SK-N-SH (cell line): ENCODE measurements around the gene GALNS. TPM values are rescaled to one million over a fixed set of nuclear protein-coding genes. Genes with fewer than 3 reads are reported as not detected.

Source experiments
- CTCF ChIA-PET: fragments of 300-600, 350-600 bp; formaldehyde crosslinking; extraction: SDS; loops from one replicate; lab custom pipeline; 2021; lab: Yijun Ruan, JAX
- POLR2A ChIA-PET: fragments of 350-600 bp; sonication (Branson Sonifier 250); formaldehyde crosslinking; extraction: SDS; loops from one replicate; lab custom pipeline; 2020; ENCODE audit warnings: antibody characterized with exemption, inconsistent platforms; lab: Yijun Ruan, JAX
- DNase-seq: peaks from one replicate; pipeline ENCODE4 v3.0.0; 2012
- H2AFZ ChIP-seq: fragments of 200-600 bp; sonication (generic); 2 replicates; pipeline ENCODE4 v1.8.1; 2016; ENCODE audit warnings: antibody characterized with exemption, mild to moderate bottlenecking, low read depth
- H3F3A ChIP-seq: fragments of 200-600 bp; sonication (generic); replicated peaks from 2 replicates; pipeline ENCODE3; 2016; ENCODE audit warnings: antibody characterized with exemption, mild to moderate bottlenecking; ENCODE audit not compliant: insufficient read depth
- H3K27ac ChIP-seq, 2 experiments: fragments of 200-500 bp in 1 of 2; fragments of 200-600 bp in 1 of 2; sonication (Bioruptor generic) in 1 of 2; sonication (generic), shearing (Covaris generic) in 1 of 2; 2 replicates each; pipeline versions ENCODE4 v1.5.1 to v1.6.1; 2014 to 2016; ENCODE audit warnings: low read depth in 2 of 2, inconsistent platforms in 1 of 2, low read length in 1 of 2, mild to moderate bottlenecking in 1 of 2, mixed read lengths in 1 of 2
- H3K27me3 ChIP-seq: fragments of 200-600 bp; sonication (generic), shearing (Covaris generic); 2 replicates; pipeline ENCODE4 v1.6.1; 2016; ENCODE audit warnings: mixed run types; ENCODE audit not compliant: insufficient read depth
- H3K36me3 ChIP-seq, 2 experiments: fragments of 200-500 bp in 1 of 2; fragments of 200-600 bp in 1 of 2; sonication (Bioruptor generic) in 1 of 2; sonication (generic) in 1 of 2; replicated peaks in 1 of 2; 2 replicates each; pipeline versions ENCODE3 to v1.5.1; 2014 to 2016; ENCODE audit warnings: low read length in 1 of 2, mild to moderate bottlenecking in 1 of 2; ENCODE audit not compliant: insufficient read depth in 2 of 2, control insufficient read depth in 1 of 2
- H3K4me1 ChIP-seq, 2 experiments: fragments of 200-500 bp in 1 of 2; fragments of 200-600 bp in 1 of 2; sonication (Bioruptor generic) in 1 of 2; sonication (generic), shearing (Covaris generic) in 1 of 2; 2 replicates each; pipeline versions ENCODE4 v1.5.1 to v1.6.1; 2014 to 2016; ENCODE audit warnings: low read depth in 1 of 2, low read length in 1 of 2, mixed run types in 1 of 2; ENCODE audit not compliant: insufficient read depth in 2 of 2, control insufficient read depth in 1 of 2
- H3K4me2 ChIP-seq: fragments of 200-600 bp; sonication (generic), shearing (Covaris generic); 2 replicates; pipeline ENCODE4 v1.6.1; 2017; ENCODE audit warnings: mixed run types
- H3K4me3 ChIP-seq, 2 experiments: fragments of 200-500 bp in 1 of 2; fragments of 200-600 bp in 1 of 2; sonication (Bioruptor generic) in 1 of 2; sonication (generic), shearing (Covaris generic) in 1 of 2; 2 replicates each; pipeline versions ENCODE4 v1.5.1 to v1.8.1; 2014 to 2016; ENCODE audit warnings: low read depth in 2 of 2, inconsistent platforms in 1 of 2, low read length in 1 of 2, mild to moderate bottlenecking in 1 of 2, mixed read lengths in 1 of 2, moderate library complexity in 1 of 2
- H3K79me2 ChIP-seq: fragments of 200-600 bp; sonication (generic); 2 replicates; pipeline ENCODE4 v1.8.1; 2017; ENCODE audit warnings: mild to moderate bottlenecking; ENCODE audit not compliant: insufficient read depth
- H3K9ac ChIP-seq: fragments of 200-600 bp; sonication (generic); 2 replicates; pipeline ENCODE4 v1.6.1; 2017; ENCODE audit warnings: mixed run types
- H3K9me2 ChIP-seq: fragments of 200-600 bp; sonication (generic); 2 replicates; pipeline ENCODE4 v1.6.1; 2017; ENCODE audit warnings: mixed run types
- H3K9me3 ChIP-seq: fragments of 200-600 bp; sonication (generic); 2 replicates; pipeline ENCODE4 v1.6.1; 2017; ENCODE audit warnings: mixed run types, mild to moderate bottlenecking, moderate library complexity
- H4K20me1 ChIP-seq: fragments of 200-600 bp; sonication (generic); 2 replicates; pipeline ENCODE4 v1.6.1; 2017; ENCODE audit warnings: mild to moderate bottlenecking, mixed run types; ENCODE audit not compliant: insufficient read depth
- CHD2 ChIP-seq: fragments of 150-350 bp; IDR thresholded peaks from 2 replicates; pipeline ENCODE4 v1.6.1; 2018; ENCODE audit warnings: low read length; ENCODE audit not compliant: partially characterized antibody
- EZH2phosphoT487 ChIP-seq: fragments of 200-600 bp; sonication (generic); IDR thresholded peaks from 2 replicates; pipeline ENCODE4 v1.6.1; 2017; ENCODE audit warnings: low read depth, mixed run types, mild to moderate bottlenecking, antibody characterized with exemption, moderate library complexity, borderline replicate concordance
- FOSL2 ChIP-seq: IDR thresholded peaks from 2 replicates; pipeline ENCODE4 v1.4.0; 2012; ENCODE audit warnings: low read depth, mild to moderate bottlenecking, moderate library complexity, borderline replicate concordance
- FOXJ3 ChIP-seq: sonication (generic); formaldehyde crosslinking; IDR thresholded peaks from 2 replicates; pipeline ENCODE4 v1.5.1; 2020; ENCODE audit warnings: mild to moderate bottlenecking, missing genetic modification reagents
- FOXM1 ChIP-seq: IDR thresholded peaks from 2 replicates; pipeline ENCODE4 v1.4.0; 2012; ENCODE audit warnings: low read depth, mild to moderate bottlenecking
- GATA2 ChIP-seq: sonication (generic); formaldehyde crosslinking; IDR thresholded peaks from 2 replicates; pipeline ENCODE4 v1.5.0; 2020; ENCODE audit warnings: mild to moderate bottlenecking, missing genetic modification reagents
- JUND ChIP-seq: IDR thresholded peaks from 2 replicates; pipeline ENCODE4 v1.4.0; 2012
- MXI1 ChIP-seq: IDR thresholded peaks from 2 replicates; pipeline ENCODE4 v1.6.1; 2012; ENCODE audit warnings: mild to moderate bottlenecking, low read depth, low read length, improper control_type of control experiment
- NFIC ChIP-seq: IDR thresholded peaks from 2 replicates; pipeline ENCODE4 v1.4.0; 2012; ENCODE audit warnings: borderline replicate concordance
- NRF1 ChIP-seq: IDR thresholded peaks from 2 replicates; pipeline ENCODE4 v1.6.1; 2012; ENCODE audit warnings: low read depth, mild to moderate bottlenecking, low read length
- RAD21 ChIP-seq: IDR thresholded peaks from 2 replicates; pipeline ENCODE4 v1.6.1; 2012; ENCODE audit warnings: mild to moderate bottlenecking, low read length
- RXRA ChIP-seq: IDR thresholded peaks from 2 replicates; pipeline ENCODE4 v1.4.0; 2012; ENCODE audit warnings: low read depth, mild to moderate bottlenecking, borderline replicate concordance
- SIN3A ChIP-seq: IDR thresholded peaks from 2 replicates; pipeline ENCODE4 v1.6.1; 2012; ENCODE audit warnings: low read depth, mild to moderate bottlenecking, low read length, moderate library complexity, borderline replicate concordance
- TCF12 ChIP-seq: IDR thresholded peaks from 2 replicates; pipeline ENCODE4 v1.4.0; 2012
- TEAD4 ChIP-seq: IDR thresholded peaks from 2 replicates; pipeline ENCODE4 v1.4.0; 2012; ENCODE audit warnings: mild to moderate bottlenecking, borderline replicate concordance; ENCODE audit not compliant: insufficient read depth
- YY1 ChIP-seq: IDR thresholded peaks from 2 replicates; pipeline ENCODE4 v1.4.0; 2012; ENCODE audit warnings: low read depth, mild to moderate bottlenecking
- WGBS: methylation state at CpG from one replicate; pipeline ENCODE4 v1.1.6; 2017; ENCODE audit warnings: low lambda C conversion rate; 5-methylcytosine and 5-hydroxymethylcytosine counted together
- polyA plus RNA-seq, 3 experiments: library from polyadenylated mRNA; depleted of rRNA; stranded (reverse); fragments of >200 nt; gene quantifications; 2 replicates each; pipeline ENCODE4 v1.2.3, GENCODE V29; 2012
- TF ChIP-seq, protein P1 (sequence below): IDR thresholded peaks from 2 replicates; pipeline ENCODE4 v1.6.1; 2012; ENCODE audit warnings: mild to moderate bottlenecking, low read depth, low read length, moderate library complexity
- TF ChIP-seq, protein P2 (sequence below): IDR thresholded peaks from 2 replicates; pipeline ENCODE4 v1.4.0; 2012; ENCODE audit warnings: low read depth
- TF ChIP-seq, protein P3 (sequence below): IDR thresholded peaks from 2 replicates; pipeline ENCODE4 v1.4.0; 2012; ENCODE audit warnings: low read depth, borderline replicate concordance
- TF ChIP-seq, protein P4 (sequence below): fragments of 150-350 bp; IDR thresholded peaks from 2 replicates; pipeline ENCODE4 v1.6.1; 2017; ENCODE audit warnings: antibody characterized with exemption, low read length, low read depth, borderline replicate concordance

Gene GALNS
- polyA plus RNA-seq, 1 of the 3 experiments (the other 2 are of a cell fraction): 16.5 TPM

DNA sequence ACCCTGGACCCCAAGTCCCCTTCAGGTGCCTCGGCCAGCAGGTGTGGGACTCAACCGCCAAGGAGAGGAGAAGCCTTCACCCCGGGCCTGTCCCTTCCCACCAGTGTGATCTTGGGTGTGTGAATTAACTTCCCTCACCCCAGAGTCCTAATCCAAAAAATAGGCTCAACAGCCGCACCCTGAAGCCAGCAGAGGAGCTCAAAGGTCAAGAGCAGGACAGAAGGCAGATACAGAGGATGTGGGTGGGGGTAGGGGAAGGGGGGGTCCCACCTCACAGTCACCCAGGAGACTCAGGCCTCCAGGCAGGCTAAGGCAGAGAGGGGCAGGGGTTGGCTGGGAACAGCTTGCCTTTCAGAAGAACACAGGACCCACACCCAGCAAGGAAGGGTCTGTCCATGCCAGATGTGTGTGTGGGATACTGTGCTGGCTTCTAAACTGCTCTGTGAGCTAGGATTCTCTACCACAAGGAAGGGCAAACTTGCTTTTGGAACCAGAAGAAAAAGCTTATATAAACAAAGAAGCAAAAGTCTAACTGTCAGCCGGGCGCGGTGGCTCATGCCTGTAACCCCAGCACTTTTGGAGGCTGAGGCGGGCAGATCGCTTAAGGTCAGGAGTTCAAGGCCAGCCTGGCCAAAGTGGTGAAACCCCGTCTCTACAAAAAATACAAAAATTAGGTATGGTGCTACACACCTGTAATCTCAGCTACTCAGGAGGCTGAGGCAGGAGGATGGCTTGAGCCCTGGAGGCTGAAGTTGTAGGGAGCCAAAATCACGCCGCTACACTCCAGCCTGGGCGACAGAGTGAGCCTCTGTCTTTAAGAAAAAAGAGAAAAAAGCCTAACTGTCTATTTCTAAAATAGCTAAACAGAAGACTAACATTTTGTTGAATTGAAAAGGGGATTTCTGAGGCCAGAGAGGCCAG lies 76.3 kb downstream of the GALNS start:
- DNase-seq: no peak
- no peaks in the 10 kb centered on the region for H3K9me2 ChIP-seq
- ChIA-PET POLR2A (no interaction called here), CTCF (interaction anchor here (0.9 to 3.9 kb wide), 10 partner anchors 8 to 77 kb away, joined by 3 to 35 read pairs (median 5); no protein-coding TSS in a partner anchor)
- peaks cover 15% of the 10 kb centered on the region for H3F3A ChIP-seq
- H3K9ac ChIP-seq: no peak overlapping the region
- WGBS: 87% methylated on average over 10 of the region's 13 CpGs
- H3K4me3 ChIP-seq: no peak overlapping the region
- peaks cover 83% of the 10 kb centered on the region for H4K20me1 ChIP-seq
- H2AFZ ChIP-seq: no peak overlapping the region
- H3K27ac ChIP-seq: no peak overlapping the region
- H3K4me2 ChIP-seq: peak overlapping the region; percentile 14; the same call in 1 of the 2 replicates
- H3K27me3 ChIP-seq: no peaks in the 10 kb centered on the region
- peaks cover 0 to 41% of the 10 kb centered on the region in 2 experiments; a peak in 3 of 4 replicates for H3K4me1 ChIP-seq
- H3K79me2 ChIP-seq: peaks cover 95% of the 10 kb centered on the region
- TF ChIP-seq TEAD4: no peak
- no peak for TF ChIP-seq CHD2
- TF ChIP-seq, protein P1, sequence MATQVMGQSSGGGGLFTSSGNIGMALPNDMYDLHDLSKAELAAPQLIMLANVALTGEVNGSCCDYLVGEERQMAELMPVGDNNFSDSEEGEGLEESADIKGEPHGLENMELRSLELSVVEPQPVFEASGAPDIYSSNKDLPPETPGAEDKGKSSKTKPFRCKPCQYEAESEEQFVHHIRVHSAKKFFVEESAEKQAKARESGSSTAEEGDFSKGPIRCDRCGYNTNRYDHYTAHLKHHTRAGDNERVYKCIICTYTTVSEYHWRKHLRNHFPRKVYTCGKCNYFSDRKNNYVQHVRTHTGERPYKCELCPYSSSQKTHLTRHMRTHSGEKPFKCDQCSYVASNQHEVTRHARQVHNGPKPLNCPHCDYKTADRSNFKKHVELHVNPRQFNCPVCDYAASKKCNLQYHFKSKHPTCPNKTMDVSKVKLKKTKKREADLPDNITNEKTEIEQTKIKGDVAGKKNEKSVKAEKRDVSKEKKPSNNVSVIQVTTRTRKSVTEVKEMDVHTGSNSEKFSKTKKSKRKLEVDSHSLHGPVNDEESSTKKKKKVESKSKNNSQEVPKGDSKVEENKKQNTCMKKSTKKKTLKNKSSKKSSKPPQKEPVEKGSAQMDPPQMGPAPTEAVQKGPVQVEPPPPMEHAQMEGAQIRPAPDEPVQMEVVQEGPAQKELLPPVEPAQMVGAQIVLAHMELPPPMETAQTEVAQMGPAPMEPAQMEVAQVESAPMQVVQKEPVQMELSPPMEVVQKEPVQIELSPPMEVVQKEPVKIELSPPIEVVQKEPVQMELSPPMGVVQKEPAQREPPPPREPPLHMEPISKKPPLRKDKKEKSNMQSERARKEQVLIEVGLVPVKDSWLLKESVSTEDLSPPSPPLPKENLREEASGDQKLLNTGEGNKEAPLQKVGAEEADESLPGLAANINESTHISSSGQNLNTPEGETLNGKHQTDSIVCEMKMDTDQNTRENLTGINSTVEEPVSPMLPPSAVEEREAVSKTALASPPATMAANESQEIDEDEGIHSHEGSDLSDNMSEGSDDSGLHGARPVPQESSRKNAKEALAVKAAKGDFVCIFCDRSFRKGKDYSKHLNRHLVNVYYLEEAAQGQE: no peak
- TF ChIP-seq SIN3A: no peak
- no peak for TF ChIP-seq JUND
- no peak for TF ChIP-seq NFIC
- TF ChIP-seq FOSL2: no peak
- no peak for TF ChIP-seq GATA2 (CRISPR knock-in tag)
- no peak for TF ChIP-seq YY1
- TF ChIP-seq, protein P2, sequence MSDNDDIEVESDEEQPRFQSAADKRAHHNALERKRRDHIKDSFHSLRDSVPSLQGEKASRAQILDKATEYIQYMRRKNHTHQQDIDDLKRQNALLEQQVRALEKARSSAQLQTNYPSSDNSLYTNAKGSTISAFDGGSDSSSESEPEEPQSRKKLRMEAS: no peak
- H3K36me3 ChIP-seq: no peaks in the 10 kb centered on the region
- H3K9me3 ChIP-seq: no peaks in the 10 kb centered on the region

DNA sequence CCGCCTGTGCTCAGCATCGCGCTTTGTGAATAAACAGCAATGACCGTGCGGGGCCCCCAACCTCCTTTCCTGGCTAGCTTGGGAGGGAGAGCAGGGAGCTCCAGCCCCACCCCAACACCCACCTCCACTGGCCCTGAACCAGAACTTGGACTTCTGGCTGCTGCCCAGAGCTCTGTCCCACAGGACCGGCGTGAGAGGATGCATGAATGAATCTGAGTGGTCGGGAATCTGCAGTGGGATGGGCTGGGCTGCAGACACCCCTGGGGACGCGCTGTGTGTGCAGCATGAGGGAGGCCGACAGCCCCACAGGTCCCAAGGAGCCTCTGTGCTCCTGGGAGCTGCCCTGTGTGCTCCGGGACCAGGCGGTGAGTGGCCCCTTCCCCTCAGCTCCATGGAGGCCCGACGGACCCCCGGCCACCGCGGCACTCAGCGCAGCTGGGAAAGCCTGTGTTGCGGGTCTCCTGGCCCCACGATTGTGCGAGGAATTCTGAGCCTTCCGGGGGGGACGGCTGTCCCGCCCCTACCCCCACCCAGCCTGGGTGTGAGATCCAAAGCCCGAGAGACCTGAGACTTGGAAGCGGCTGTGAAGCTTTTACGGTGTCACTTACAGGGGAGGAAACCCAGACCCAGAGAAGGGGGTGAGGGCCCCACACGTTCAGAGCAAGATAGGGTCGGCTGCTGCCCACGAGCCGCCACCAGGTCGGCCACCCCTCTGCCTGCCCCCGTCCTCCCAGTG lies 77.2 kb downstream of the GALNS start:
- peaks cover 91% of the 10 kb centered on the region for H4K20me1 ChIP-seq
- ChIA-PET POLR2A (no interaction called here), CTCF (interaction anchor here (1.2 to 3.9 kb wide), 7 partner anchors 9 to 78 kb away, joined by 3 to 35 read pairs (median 5); no protein-coding TSS in a partner anchor)
- no peak overlapping the region for H3K4me3 ChIP-seq
- peaks cover 100% of the 10 kb centered on the region for H3K79me2 ChIP-seq
- no peaks in the 10 kb centered on the region for H3K9me2 ChIP-seq
- H3F3A ChIP-seq: peaks cover 16% of the 10 kb centered on the region
- no peak overlapping the region for H3K9ac ChIP-seq
- WGBS: 83% methylated on average over 5 of the region's 34 CpGs
- DNase-seq: no peak
- peaks cover 0 to 41% of the 10 kb centered on the region in 2 experiments; a peak in 3 of 4 replicates for H3K4me1 ChIP-seq
- no peak overlapping the region for H2AFZ ChIP-seq
- H3K9me3 ChIP-seq: no peaks in the 10 kb centered on the region
- no peaks in the 10 kb centered on the region for H3K27me3 ChIP-seq
- H3K4me2 ChIP-seq: no peak overlapping the region
- H3K36me3 ChIP-seq: no peaks in the 10 kb centered on the region
- H3K27ac ChIP-seq: no peak overlapping the region
- TF ChIP-seq NFIC (no peak), EZH2phosphoT487 (no peak), FOXM1 (no peak), TEAD4 (no peak), RXRA (no peak), FOXJ3 (CRISPR knock-in tag) (no peak), MXI1 (no peak), NRF1 (no peak), RAD21 (no peak), TCF12 (no peak)
- TF ChIP-seq, protein P3, sequence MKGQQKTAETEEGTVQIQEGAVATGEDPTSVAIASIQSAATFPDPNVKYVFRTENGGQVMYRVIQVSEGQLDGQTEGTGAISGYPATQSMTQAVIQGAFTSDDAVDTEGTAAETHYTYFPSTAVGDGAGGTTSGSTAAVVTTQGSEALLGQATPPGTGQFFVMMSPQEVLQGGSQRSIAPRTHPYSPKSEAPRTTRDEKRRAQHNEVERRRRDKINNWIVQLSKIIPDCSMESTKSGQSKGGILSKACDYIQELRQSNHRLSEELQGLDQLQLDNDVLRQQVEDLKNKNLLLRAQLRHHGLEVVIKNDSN: no peak
- TF ChIP-seq, protein P4, sequence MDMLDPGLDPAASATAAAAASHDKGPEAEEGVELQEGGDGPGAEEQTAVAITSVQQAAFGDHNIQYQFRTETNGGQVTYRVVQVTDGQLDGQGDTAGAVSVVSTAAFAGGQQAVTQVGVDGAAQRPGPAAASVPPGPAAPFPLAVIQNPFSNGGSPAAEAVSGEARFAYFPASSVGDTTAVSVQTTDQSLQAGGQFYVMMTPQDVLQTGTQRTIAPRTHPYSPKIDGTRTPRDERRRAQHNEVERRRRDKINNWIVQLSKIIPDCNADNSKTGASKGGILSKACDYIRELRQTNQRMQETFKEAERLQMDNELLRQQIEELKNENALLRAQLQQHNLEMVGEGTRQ: no peak
- TF ChIP-seq, protein P2: no peak
